KBM-7 (cell line): Measurements from ENCODE around the gene RHEB.
A peak's percentile ranks its signal among the peaks of the same experiment; 100 is the strongest.

Experiments used
- DNase-seq: peaks from one replicate; pipeline ENCODE4 v3.0.0-alpha.2; 2015
- in situ Hi-C: fragments of 300-500 bp; cut with MboI; formaldehyde crosslinking; loops from 2 replicates; pipeline ENCODE4 v1.14.3; 2020; ENCODE audit warnings: low sequenced_read_pairs, low pct_unique_long_range_greater_than_20kb, mixed read lengths

Gene RHEB

DNA sequence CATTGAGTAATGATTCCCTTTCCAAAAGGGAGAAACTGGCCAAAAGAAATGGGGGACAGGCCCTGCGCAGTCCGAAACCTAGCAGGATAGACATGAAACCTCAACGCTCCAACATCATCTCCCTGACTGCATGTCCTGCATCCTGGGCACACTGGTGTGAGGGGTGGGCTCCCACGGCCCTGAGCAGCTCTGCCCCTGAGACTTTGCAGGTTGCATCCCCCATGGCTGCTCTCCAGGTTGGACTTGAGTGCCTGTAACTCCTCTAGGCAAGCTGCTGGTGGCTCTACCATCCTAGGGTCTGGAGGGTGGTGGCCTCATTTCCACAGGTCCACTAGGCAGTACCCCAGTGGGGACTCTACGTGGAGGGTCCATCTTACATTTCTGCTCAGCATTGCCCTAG, 63.4 kb downstream of the RHEB start:
- DNase-seq, result no peak
- in situ Hi-C loops, result no loop called here

DNA sequence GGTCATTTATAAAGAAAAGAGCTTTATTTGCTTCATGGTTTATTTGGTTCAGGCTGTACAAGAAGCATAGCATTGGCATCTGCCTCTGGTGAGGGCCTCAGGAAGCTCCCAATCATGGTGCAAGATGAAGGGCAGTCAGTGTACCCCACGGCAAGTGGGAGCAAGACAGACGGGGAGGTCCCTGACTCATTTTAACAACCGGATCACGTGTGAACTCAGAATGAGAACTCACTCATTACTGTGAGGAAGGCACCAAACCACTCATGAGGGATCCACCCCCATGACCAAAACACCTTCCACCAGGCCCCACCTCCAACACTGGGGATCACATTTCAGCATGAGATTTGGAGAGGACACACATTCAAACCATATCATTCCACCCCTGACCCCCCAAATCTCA, 64.0 kb downstream of the RHEB start:
- in situ Hi-C loops, result no loop called here
- DNase-seq, result no peak

DNA sequence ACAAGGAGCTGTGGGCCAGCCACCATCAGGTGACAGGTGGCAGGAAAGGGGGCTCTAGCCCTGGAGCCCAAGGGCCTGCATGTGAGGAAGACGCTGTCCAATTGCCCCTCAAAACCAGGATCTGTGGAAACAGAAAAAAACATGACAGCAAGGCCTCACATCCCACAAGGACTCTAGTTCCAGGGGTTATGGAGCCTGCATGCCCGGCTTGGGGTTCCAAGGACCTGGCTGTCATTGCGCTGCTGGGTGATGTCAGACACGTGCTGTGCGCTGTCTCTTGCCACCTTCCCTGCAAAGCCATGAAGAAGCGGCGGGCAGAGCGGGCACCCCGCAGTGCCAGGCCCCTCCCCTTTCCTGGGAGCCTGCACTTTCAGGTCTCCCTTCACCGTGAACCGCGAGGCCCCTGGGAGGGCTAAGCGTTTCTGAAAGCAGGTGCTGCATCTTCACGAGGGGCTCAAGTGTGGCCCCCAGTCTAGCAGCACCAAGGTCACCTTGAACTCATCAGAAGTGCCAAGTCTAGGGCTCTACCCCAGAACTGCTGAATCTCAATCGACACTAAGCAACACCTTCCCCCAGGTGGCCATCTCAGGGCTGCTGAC, 64.7 kb downstream of the RHEB start:
- in situ Hi-C loops, result no loop called here

DNA sequence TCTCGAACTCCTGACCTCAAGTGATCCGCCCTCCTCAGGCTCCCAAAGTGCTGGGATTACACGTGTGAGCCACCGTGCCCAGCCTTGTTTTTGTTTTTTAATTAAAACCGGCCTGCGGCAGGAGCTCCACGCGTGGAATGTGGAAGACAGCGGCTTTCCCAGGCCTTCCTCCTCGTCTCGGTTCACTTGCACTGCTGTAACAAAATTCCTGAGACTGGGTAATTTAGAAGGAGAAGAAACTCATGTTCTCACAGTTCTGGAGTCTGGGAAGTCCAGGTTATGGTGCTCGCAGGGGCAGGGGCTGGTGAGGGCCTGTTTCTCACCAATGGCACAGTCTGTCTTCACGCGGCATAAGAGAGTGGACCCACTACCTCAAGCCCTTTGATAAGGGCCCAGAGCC, 65.4 kb downstream of the RHEB start:
- in situ Hi-C loops, result no loop called here
- no peak for DNase-seq

More for the DNA sequence above, 64.7 kb downstream of the RHEB start:
- no peak for DNase-seq

DNA sequence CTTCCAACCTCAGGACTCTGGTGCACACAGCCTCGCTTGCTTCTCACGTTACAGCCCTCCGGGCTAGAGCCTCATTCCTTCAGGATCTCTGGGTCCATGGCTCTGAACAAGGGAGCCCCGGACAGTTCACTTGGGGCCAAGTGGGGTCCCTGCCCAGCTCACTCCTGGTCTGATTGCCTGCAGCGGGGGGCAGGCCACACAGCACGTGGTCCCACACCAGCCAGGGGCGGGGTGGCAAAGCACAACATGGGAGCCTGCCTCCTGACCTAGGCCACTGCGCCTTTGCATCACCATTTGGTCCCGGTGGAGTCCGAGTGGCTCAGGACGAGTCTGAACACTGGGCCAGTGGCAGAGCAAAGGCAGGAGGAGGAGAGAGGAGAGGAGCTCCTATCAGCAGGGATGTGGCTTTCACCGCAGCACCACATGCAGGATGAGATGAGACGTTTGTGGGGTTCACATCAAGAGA, 66.3 kb downstream of the RHEB start:
- DNase-seq, result no peak
- in situ Hi-C loops, result no loop called here

DNA sequence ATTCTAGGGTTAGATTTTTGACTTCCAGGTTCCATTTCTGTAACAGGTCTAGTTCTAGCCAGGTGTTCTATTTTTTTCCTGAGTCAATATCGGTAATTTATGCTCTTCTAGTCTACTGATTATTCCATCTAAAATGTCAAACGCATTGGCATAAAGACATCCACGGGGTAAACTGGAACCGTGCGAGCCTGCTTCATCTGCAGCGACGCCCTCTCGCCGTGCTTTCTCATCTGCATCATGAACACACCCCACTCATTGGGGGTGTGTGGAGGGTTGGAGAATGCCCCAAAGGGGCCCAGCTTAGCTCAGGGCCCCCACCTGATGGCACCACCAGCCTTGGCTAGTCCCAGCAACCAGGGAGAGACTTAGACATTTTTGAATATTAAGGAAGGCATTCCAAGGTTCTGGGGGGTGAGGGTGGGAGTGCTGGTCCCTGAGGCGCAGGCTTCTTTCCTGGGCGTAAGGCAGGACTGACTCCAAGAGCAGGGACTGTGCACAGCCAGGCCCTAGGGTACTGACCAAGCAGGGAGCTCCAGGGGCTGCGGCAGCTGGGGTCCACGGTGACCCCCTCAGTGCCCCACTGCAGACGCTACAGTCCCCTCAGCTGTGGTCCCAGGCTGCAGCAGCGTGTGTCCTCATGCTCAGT, 66.9 kb downstream of the RHEB start:
- no peak for DNase-seq
- in situ Hi-C loops, result no loop called here

DNA sequence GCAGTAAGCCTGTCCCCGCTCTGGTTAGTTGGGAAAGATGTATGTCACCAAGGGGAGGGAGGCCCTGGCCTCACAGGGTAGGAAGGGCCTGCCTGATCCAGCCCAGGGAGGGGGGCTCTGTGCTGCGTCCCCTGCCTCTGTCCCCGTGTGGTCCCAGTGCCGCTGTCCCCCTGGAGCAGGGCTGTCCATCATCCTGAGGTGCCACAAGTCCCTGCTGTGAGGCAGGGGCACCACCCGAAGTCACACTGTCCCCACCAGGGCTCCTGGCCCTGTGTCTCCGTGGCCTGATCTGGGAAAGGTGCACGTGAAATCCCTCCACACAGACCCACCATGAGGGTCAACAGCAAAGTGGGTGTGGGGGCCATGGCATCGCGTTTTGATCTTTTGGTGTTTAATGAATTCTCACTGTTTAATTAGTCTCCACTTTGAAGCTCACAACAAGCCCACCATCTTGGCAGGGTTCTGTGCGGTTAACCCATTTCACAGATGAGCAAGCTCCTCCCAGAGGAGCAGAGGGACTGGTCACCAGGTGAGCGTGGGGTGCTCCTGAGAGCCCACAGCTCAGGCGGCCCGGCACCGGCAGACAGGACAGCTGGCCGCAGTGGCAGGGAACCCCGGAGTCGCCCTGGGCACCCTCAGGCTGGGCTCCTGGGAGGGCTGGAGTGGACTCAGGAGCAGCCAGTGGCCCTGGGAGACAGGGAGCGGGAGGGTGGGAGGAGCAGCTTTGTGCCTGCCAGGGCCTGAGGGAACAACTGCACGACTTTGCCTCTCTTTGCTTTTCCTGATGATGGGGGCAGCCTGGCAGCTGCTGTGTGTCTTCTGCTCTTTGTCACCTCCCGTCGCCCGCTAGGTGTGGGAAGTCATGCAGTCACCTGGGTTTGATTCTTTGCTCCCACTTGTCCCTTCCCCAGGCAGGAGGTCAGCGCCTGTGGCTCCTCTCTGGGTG, 67.8 kb downstream of the RHEB start:
- no peak for DNase-seq
- in situ Hi-C loops, result no loop called here

DNA sequence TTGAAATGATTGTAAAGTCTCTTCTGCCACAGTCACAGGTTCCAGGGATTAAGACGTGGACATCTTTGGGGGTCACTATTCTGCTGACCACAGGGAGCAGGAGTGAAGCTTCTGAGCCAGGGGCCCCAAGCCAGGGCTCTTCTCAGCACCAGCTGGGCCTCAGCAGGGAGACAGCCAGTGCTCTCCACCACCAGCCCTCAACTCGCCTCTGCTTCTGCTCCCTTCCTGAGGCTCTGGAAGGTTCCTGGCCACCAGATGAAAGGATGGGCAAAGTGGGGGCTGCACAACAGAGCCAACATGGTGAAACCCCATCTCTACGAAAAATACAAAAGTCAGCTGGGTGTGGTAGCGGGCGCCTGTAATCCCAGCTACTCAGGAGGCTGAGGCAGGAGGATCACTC, 68.5 kb downstream of the RHEB start:
- no peak for DNase-seq
- in situ Hi-C loops, result no loop called here

DNA sequence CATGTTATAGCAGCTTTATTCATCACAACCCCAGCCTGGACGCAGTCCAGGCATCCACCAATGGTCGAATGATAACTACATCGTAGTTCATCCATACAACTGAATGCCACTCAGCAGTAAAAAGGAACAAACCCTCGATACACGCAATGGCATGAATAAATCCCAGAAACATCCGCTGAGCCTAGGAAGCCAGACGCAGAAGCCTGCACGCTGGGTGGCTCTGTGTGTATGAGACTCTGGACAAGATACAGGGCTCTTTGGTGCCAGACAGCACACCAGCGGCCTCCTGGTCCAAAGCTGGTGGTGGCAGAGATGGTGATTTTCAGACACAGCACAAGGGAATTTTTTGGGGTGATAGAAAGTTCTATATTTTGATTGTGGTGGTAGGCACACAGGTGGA, 69.7 kb downstream of the RHEB start:
- in situ Hi-C loops, result no loop called here
- no peak for DNase-seq

DNA sequence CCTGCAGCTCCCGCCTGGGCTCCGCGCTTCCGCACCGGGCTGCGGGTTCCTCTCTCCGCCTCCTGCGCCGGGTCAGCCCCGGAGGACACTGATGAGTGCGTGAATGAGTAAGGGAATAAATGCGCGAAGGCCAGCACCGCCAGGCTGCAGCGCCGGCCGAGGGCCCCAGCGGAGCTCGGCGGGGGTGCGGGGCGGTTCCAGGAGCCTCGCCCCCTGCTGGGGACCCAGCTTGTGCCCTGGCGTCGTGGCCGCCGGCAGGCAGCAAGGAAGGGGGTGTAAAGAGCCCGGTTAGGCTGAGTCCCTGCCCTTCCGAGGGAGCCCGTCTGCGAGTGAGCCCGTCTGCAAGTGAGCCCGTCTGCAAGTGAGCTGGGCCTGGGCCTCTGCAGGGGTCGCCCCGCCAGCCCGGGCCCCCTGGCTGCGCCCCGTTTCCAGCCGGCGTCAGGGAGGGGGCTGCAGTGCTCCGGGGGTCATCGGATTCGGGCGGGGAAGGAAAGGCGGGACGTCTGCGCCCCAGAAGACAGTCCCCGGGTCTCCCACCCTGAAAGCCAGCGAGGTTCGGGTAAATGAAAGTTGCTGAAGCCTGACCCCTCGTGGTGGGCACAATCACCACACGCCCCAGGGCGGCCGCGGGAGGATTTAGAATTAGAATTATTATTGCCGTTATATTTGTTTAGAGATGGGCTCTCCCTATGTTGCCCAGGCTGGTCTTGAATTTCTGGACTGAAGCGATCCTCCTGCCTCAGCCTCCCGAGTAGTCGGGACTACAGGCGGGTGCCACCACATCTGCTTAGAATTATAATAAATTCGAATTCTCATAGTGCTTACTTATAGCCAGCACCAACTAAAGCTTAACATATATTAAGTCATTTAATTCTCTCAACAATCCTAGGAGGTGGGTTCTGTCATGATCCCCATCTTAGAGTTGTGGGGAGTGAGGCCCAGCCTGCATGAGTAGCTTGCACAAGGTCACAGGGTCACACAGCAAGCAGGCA, 71.1 kb downstream of the RHEB start:
- DNase-seq, result peak; percentile 68
- in situ Hi-C loops, result no loop called here

DNA sequence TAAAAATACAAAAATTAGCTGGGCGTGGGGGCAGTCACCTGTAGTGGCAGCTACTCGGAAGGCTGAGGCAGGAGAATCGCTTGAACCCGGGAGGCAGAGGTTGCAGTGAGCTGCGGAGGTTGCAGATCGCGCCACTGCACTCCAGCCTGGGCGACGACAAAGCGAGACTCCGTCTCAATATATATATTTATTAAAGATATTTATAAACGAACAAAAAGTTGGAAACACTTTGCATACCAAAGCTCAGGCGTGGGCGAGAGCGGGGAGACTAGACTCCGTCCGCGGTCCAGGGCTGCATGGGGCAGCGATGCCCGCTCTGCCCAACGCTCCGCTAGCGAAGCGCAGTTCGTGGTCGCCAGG, 71.8 kb downstream of the RHEB start:
- in situ Hi-C loops, result no loop called here
- no peak for DNase-seq

DNA sequence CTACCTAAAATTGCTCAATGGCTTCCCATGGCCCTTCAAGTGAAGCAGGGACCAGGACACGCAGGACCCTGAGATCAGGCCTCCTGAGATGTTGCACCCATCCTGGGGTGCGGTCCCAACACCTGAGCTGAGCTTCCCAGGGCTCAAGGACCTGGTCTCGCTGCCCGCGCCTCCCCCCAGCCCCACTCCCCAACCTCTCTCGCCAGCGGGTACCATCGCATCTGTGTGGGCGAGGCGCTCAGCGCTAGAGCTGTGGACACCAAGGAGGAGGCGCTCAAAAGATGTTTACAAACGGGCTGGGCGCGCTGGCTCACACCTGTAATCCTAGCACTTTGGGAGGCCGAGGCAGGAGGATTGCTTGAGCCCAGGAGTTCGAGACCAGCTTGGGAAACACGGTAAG, 72.4 kb downstream of the RHEB start:
- DNase-seq, result no peak
- in situ Hi-C loops, result no loop called here

DNA sequence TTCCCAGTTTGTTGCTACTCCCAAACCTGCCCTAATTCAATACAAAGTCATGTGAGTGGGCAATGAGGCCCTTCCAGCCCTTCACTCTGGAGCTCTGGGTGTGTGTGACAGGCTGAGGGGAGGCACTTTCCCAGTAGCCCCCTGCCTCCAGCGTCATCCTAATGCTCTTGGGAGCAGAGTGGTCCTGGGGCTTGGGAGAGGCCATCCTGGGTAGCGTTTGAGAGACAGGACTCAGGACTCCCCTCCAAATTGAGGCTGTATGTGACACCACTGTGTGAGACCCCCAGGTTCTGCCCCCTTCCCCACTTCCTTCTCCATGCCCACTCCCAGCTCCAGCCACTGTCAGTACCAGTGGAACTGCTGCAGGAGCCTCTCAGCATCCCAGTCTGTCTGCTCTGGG, 73.3 kb downstream of the RHEB start:
- in situ Hi-C loops, result no loop called here

DNA sequence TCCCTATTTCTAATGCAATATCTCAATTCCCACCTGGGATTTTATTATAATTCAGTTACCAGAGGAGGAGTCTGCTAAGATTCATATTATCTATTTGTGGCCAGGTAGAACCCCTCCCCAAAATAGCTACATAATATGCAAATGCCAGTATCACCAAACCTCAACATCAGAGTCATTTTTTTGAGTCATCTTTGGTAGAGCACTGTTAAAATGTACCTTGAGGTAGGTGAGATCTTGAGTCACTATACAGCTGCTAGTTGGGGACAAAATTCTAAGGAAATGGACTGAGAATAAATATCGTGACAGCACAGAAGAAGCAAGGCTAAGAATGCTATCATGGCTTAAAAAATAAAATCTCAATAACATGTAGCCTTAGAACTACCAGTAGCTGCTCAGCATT, 75.1 kb downstream of the RHEB start:
- DNase-seq, result no peak
- in situ Hi-C loops, result no loop called here

More for the DNA sequence above, 73.3 kb downstream of the RHEB start:
- DNase-seq, result no peak

DNA sequence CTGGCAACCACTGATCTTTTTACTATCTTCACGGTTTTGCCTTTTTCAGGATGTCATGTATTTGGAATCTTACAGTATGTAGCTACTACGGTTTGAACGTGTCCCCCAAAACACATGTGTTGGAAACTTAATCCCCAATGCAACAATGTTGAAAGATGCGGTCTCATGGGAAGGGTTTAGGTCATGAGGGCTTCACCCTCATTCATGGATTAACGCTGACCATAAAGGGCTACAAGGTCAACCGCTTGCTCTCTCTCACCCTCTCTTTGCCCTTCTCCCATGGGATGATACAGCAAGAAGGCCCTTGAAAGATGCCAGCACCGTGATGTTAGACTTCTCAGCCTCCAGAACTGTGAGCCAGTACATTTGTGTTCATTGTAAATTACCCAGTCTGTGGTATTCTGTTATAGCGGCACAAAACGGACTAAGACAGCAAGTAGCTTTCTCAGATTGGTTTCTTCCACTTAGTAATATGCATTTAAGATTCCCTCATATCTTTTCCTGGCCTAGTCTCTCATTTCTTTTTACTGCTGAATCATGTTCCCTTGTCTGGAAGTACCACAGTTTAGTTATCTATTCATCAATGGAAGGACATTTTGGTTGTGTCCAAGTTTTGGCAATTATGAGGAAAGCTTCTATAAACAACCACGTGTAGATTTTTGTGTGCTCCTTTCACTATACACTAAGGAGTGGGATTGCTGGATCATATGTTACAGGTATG, 76.8 kb downstream of the RHEB start:
- no peak for DNase-seq
- in situ Hi-C loops, result no loop called here

DNA sequence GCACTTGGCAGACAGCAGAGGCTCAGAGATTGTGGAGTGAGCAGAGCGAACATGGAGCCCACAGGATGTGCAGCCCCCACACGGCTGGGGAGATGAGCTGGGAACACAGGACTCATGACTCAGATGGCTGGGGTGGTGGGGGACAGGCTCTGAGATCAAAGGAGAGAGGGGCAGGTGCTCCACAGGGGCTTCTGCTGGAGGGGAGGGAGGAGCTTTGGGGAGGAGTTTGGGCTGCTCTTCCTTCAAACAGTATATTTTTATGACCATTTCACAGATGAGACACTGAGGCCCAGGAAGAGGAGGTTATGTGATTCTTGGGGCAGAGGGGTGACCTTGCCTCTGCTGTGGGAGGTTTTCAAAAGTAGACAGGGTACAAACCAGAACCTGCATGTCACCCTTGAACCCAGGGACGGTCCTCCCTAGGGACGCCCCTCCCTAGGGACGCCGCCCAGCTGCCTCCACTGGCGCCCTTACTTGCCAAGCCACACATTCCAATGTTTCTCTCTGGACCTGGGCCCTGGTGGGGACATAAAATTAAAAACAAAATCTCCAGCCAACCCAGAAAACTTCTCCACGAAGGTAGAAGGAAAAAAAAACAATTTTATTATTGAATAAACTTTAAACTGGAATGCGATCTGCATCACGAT, 78.8 kb downstream of the RHEB start:
- in situ Hi-C loops, result no loop called here
- DNase-seq, result no peak

DNA sequence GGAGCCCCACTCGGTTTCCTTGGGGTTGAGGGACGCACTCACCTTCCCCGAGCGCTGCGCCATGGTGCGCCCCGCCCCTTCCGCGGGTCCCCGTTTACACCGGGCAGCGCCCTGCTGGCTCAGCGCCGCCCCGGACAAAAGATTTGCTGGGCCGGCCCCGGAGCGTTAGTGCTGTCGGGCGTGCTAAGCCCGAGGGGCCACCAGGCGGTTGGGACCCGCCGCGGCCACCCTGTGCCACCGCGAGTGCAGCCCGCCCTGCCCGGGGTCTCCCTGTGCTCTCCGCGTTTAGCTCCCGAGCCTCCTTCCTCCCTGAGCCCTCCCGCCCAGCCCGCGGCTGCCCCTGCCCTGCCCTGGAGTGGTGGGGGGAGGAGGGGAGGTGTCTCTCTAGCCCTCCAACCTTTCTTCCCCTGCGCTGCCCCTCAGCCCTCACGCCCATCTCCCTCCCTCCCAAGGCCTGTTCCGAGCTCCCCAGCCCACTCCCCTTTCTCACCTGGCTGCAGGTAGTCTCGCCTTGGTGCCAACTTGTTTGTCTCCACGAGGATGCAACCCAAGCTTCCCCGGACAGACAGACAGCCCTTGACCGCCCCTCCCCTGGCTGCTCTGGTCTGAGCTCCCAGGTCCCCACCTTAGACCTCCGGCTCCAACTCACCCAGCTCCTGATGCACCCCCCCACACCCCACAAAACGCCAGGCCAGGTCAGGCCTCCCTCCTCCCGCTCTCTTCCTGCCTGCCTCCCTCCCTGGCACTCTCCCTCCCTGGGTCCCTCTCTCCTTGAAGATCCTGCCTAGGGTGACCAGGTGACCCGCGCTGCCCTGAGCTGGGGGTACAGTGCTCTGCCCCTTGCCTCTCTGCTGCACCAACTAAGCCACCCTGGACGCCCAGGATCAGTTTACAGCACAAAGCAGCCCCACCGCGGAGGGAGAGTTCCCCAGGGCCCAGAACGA, 79.6 kb downstream of the RHEB start, which contains the start of gene CRYGN:
Gene CRYGN, minus strand, starts transcription at position 287 of the 944 bp plus-strand sequence. Its CDS starts 224 bp downstream, at position 63.
- in situ Hi-C loops, result no loop called here
- DNase-seq, result no peak
